Measurements from ENCODE around the gene EFS. TPM values are rescaled to one million over a fixed set of nuclear protein-coding genes. Genes with fewer than 3 reads are reported as not detected.
"Not testable (repeated sequence)": the region's sequence is repeated elsewhere in the genome, so short reads cannot be mapped to it uniquely, and the experiment has no call there.

EFS gene
- total RNA-seq, 1 donor from 2014 or later: 104 TPM

GRCh38 chr14:23396781-23397407 lies 31.9 kb upstream of the EFS start:
- Mint-ChIP-seq H3K36me3 (ENCODE audit: low read depth) (no peaks in the 10 kb centered on the region), H3K27me3 (ENCODE audit: low read depth) (peaks cover 14% of the 10 kb centered on the region), H3K9me3 (peaks cover 3% of the 10 kb centered on the region), H3K27ac (ENCODE audit: unreplicated experiment) (no peak overlapping the region), H3K4me3 (no peak overlapping the region), H3K4me1 (no peaks in the 10 kb centered on the region)
- no peak for TF ChIP-seq CTCF (conservative IDR thresholded peaks at IDR 0.05)
- DNase-seq (ENCODE audit: low read depth, low spot score): no peak

GRCh38 chr14:23396126-23396525 lies 31.2 kb upstream of the EFS start:
- H3K4me1 Mint-ChIP-seq: no peaks in the 10 kb centered on the region
- peaks cover 11% of the 10 kb centered on the region for H3K27me3 Mint-ChIP-seq (ENCODE audit: low read depth)
- H3K36me3 Mint-ChIP-seq (ENCODE audit: low read depth): no peaks in the 10 kb centered on the region
- no peak for TF ChIP-seq CTCF (conservative IDR thresholded peaks at IDR 0.05)
- peaks cover 3% of the 10 kb centered on the region for H3K9me3 Mint-ChIP-seq
- no peak for DNase-seq (ENCODE audit: low read depth, low spot score)
- no peak overlapping the region for H3K4me3 Mint-ChIP-seq
- H3K27ac Mint-ChIP-seq (ENCODE audit: unreplicated experiment): no peak overlapping the region

GRCh38 chr14:23392613-23393012 lies 27.6 kb upstream of the EFS start:
- no peak for TF ChIP-seq CTCF (conservative IDR thresholded peaks at IDR 0.05)
- peaks cover 8% of the 10 kb centered on the region for H3K27me3 Mint-ChIP-seq (ENCODE audit: low read depth)
- peaks cover 3% of the 10 kb centered on the region for H3K9me3 Mint-ChIP-seq
- no peaks in the 10 kb centered on the region for H3K4me1 Mint-ChIP-seq
- no peaks in the 10 kb centered on the region for H3K36me3 Mint-ChIP-seq (ENCODE audit: low read depth)
- no peak overlapping the region for H3K4me3 Mint-ChIP-seq
- H3K27ac Mint-ChIP-seq (ENCODE audit: unreplicated experiment): no peak overlapping the region
- DNase-seq (ENCODE audit: low read depth, low spot score): no peak

- not testable (repeated sequence) for DNase-seq (ENCODE audit: low read depth, low spot score); H3K4me1 Mint-ChIP-seq; H3K36me3 Mint-ChIP-seq (ENCODE audit: low read depth); H3K27me3 Mint-ChIP-seq (ENCODE audit: low read depth); H3K27ac Mint-ChIP-seq (ENCODE audit: unreplicated experiment); H3K4me3 Mint-ChIP-seq; H3K9me3 Mint-ChIP-seq
Observed at GRCh38 chr14:23389871-23390270, 24.9 kb upstream of the EFS start.

- Mint-ChIP-seq H3K4me3 (no peak overlapping the region), H3K9me3 (peaks cover 3% of the 10 kb centered on the region), H3K4me1 (no peaks in the 10 kb centered on the region), H3K27ac (ENCODE audit: unreplicated experiment) (no peak overlapping the region), H3K36me3 (ENCODE audit: low read depth) (no peaks in the 10 kb centered on the region), H3K27me3 (ENCODE audit: low read depth) (peaks cover 8% of the 10 kb centered on the region)
- no peak for DNase-seq (ENCODE audit: low read depth, low spot score)
- TF ChIP-seq CTCF (conservative IDR thresholded peaks at IDR 0.05): no peak
Observed at GRCh38 chr14:23389396-23389795, 24.4 kb upstream of the EFS start.

- no peak for DNase-seq (ENCODE audit: low read depth, low spot score)
- H3K36me3 Mint-ChIP-seq (ENCODE audit: low read depth): no peaks in the 10 kb centered on the region
- H3K4me1 Mint-ChIP-seq: no peaks in the 10 kb centered on the region
- TF ChIP-seq CTCF (conservative IDR thresholded peaks at IDR 0.05): no peak
- H3K27ac Mint-ChIP-seq (ENCODE audit: unreplicated experiment): no peak overlapping the region
- H3K4me3 Mint-ChIP-seq: no peak overlapping the region
- peaks cover 3% of the 10 kb centered on the region for H3K9me3 Mint-ChIP-seq
- peaks cover 8% of the 10 kb centered on the region for H3K27me3 Mint-ChIP-seq (ENCODE audit: low read depth)
Observed at GRCh38 chr14:23388996-23389395, 24.0 kb upstream of the EFS start.
